HCT116 (cell line): ENCODE results near the gene KMT2B. TPM values are rescaled to one million over a fixed set of nuclear protein-coding genes. Genes with fewer than 3 reads are reported as not detected.

Source experiments
- ATAC-seq: fragments of 200-7000 bp; cut with Tn5 transposase; 2 replicates; pipeline ENCODE4 v1.9.1; 2020; ENCODE audit warnings: mild to moderate bottlenecking, moderate library complexity
- BruUV-seq: library from RNA; stranded (reverse); fragments of 400-500 nt; replicated peaks from 2 replicates; lab custom pipeline; 2021; lab: Mats Ljungman, UMichigan
- CTCF ChIA-PET: fragments of 300-600 bp; sonication (Branson Sonifier 250); formaldehyde crosslinking; loops from one replicate; lab custom pipeline; 2021; ENCODE audit warnings: antibody characterized with exemption; lab: Charles Lee
- POLR2A ChIA-PET: fragments of 300-600, 350-600 bp; sonication (Branson Sonifier 250); formaldehyde crosslinking; loops from one replicate; lab custom pipeline; 2021; ENCODE audit warnings: antibody characterized with exemption; lab: Charles Lee
- RAD21 ChIA-PET, 2 experiments: fragments of 300-600 bp; sonication (Branson Sonifier 250); formaldehyde crosslinking; loops; one replicate each; lab custom pipeline; 2023; ENCODE audit warnings: low total read pairs in 2 of 2; ENCODE audit not compliant: uncharacterized antibody in 2 of 2, unreplicated experiment in 2 of 2, low non-redundant PET in 1 of 2; lab: Charles Lee
- DNase-seq: peaks from one replicate; pipeline ENCODE4 v3.0.0-alpha.2; 2010; ENCODE audit warnings: low read depth, low spot score
- H2AFZ ChIP-seq: fragments of 200-600 bp; shearing (Covaris generic), sonication (generic); 2 replicates; pipeline ENCODE4 v1.6.1; 2017; ENCODE audit warnings: low read depth, mixed run types, mixed read lengths, antibody characterized with exemption, low read length; ENCODE audit not compliant: poor library complexity, severe bottlenecking
- H3K27ac ChIP-seq: 2 replicates; pipeline ENCODE4 v1.5.1; 2012; ENCODE audit warnings: low read depth, low read length
- H3K27me3 ChIP-seq: fragments of 200-600 bp; sonication (generic); 2 replicates; pipeline ENCODE4 v1.6.1; 2016; ENCODE audit warnings: mixed run types, low read length, mixed read lengths; ENCODE audit not compliant: insufficient read depth
- H3K36me3 ChIP-seq, 2 experiments: fragments of 200-500 bp in 1 of 2; fragments of 200-600 bp in 1 of 2; sonication (Bioruptor generic) in 1 of 2; sonication (generic) in 1 of 2; 2 replicates each; pipeline versions ENCODE4 v1.5.1 to v1.6.1; 2014 to 2016; ENCODE audit warnings: low read length in 2 of 2, inconsistent platforms in 1 of 2, mixed read lengths in 1 of 2, mixed run types in 1 of 2; ENCODE audit not compliant: insufficient read depth in 2 of 2, control insufficient read depth in 1 of 2
- H3K4me1 ChIP-seq, 2 experiments: fragments of 200-600 bp in 1 of 2; sonication (generic) in 1 of 2; 2 replicates each; pipeline versions ENCODE4 v1.5.1 to v1.6.1; 2012 to 2017; ENCODE audit warnings: low read length in 2 of 2, inconsistent platforms in 1 of 2, mild to moderate bottlenecking in 1 of 2, mixed read lengths in 1 of 2, mixed run types in 1 of 2, moderate library complexity in 1 of 2; ENCODE audit not compliant: insufficient read depth in 2 of 2, control insufficient read depth in 1 of 2
- H3K4me2 ChIP-seq: fragments of 200-600 bp; sonication (generic); 2 replicates; pipeline ENCODE4 v1.6.1; 2017; ENCODE audit warnings: mixed run types, low read length, mixed read lengths
- H3K4me3 ChIP-seq, 2 experiments: fragments of 200-600 bp in 1 of 2; sonication (generic) in 1 of 2; replicated peaks in 1 of 2; 2 replicates each; pipeline ENCODE4 v1.5.1; 2011 to 2016; ENCODE audit warnings: low read length in 2 of 2, control low read depth in 1 of 2, low read depth in 1 of 2, mild to moderate bottlenecking in 1 of 2, mixed read lengths in 1 of 2, mixed run types in 1 of 2
- H3K79me2 ChIP-seq: fragments of 200-600 bp; sonication (generic); 2 replicates; pipeline ENCODE4 v1.6.1; 2017; ENCODE audit warnings: mild to moderate bottlenecking, mixed run types, low read length, moderate library complexity, mixed read lengths; ENCODE audit not compliant: insufficient read depth
- H3K9ac ChIP-seq: fragments of 200-600 bp; sonication (generic); 2 replicates; pipeline ENCODE4 v1.6.1; 2016; ENCODE audit warnings: low read length, mixed read lengths
- H3K9me2 ChIP-seq: fragments of 200-600 bp; sonication (generic), shearing (Covaris generic); 2 replicates; pipeline ENCODE4 v1.6.1; 2017; ENCODE audit warnings: mixed run types, mild to moderate bottlenecking, moderate library complexity; ENCODE audit not compliant: insufficient read depth
- H3K9me3 ChIP-seq, 2 experiments: fragments of 200-500 bp in 1 of 2; fragments of 200-600 bp in 1 of 2; sonication (Bioruptor generic) in 1 of 2; sonication (generic) in 1 of 2; 2 replicates each; pipeline ENCODE4 v1.6.1; 2014 to 2017; ENCODE audit warnings: low read length in 2 of 2, mixed read lengths in 2 of 2, inconsistent platforms in 1 of 2, low read depth in 1 of 2, mild to moderate bottlenecking in 1 of 2, mixed run types in 1 of 2, moderate library complexity in 1 of 2; ENCODE audit not compliant: control insufficient read depth in 1 of 2, insufficient read depth in 1 of 2
- H4K20me1 ChIP-seq: fragments of 200-600 bp; sonication (generic), shearing (Covaris generic); 2 replicates; pipeline ENCODE4 v1.6.1; 2017; ENCODE audit warnings: mixed run types, mild to moderate bottlenecking, moderate library complexity; ENCODE audit not compliant: insufficient read depth
- CBX3 ChIP-seq: IDR thresholded peaks from 2 replicates; pipeline ENCODE4 v1.6.1; 2012; ENCODE audit warnings: low read depth
- CEBPB ChIP-seq: IDR thresholded peaks from 2 replicates; pipeline ENCODE4 v1.6.1; 2012; ENCODE audit warnings: low read depth
- CTCF ChIP-seq, 3 experiments: fragments of 200-600 bp in 1 of 3; sonication (generic) in 1 of 3; IDR thresholded peaks in 2 of 3; conservative IDR thresholded peaks in 1 of 3; 2 replicates each; pipeline ENCODE4 v1.5.1; 2012 to 2017; ENCODE audit warnings: low read depth in 2 of 3, low read length in 2 of 3, antibody characterized with exemption in 1 of 3, borderline replicate concordance in 1 of 3, control low read depth in 1 of 3, mild to moderate bottlenecking in 1 of 3, mixed read lengths in 1 of 3, mixed run types in 1 of 3, moderate library complexity in 1 of 3; ENCODE audit not compliant: insufficient read depth in 1 of 3
- EGR1 ChIP-seq: IDR thresholded peaks from 2 replicates; pipeline ENCODE4 v1.6.1; 2012; ENCODE audit warnings: low read depth
- JUND ChIP-seq: IDR thresholded peaks from 2 replicates; pipeline ENCODE4 v1.6.1; 2012
- MAX ChIP-seq: IDR thresholded peaks from 2 replicates; pipeline ENCODE4 v1.6.1; 2012
- POLR2A ChIP-seq: IDR thresholded peaks from 2 replicates; pipeline ENCODE4 v1.7.0; 2011; ENCODE audit warnings: borderline replicate concordance; ENCODE audit not compliant: insufficient read depth, insufficient read length; ENCODE audit errors: extremely low read depth
- POLR2AphosphoS5 ChIP-seq: IDR thresholded peaks from 2 replicates; pipeline ENCODE4 v1.6.1; 2011; ENCODE audit warnings: mild to moderate bottlenecking, low read depth, low read length, moderate library complexity
- SIN3A ChIP-seq: IDR thresholded peaks from 2 replicates; pipeline ENCODE4 v1.6.1; 2012; ENCODE audit warnings: low read depth
- SP1 ChIP-seq: IDR thresholded peaks from 2 replicates; pipeline ENCODE4 v1.6.1; 2012; ENCODE audit warnings: low read depth
- SRF ChIP-seq: IDR thresholded peaks from 2 replicates; pipeline ENCODE4 v1.6.1; 2012; ENCODE audit warnings: low read depth
- ZBTB33 ChIP-seq: IDR thresholded peaks from 2 replicates; pipeline ENCODE4 v1.6.1; 2011; ENCODE audit warnings: mild to moderate bottlenecking, low read length, moderate library complexity; ENCODE audit not compliant: insufficient replicate concordance; ENCODE audit errors: extremely low read depth
- intact Hi-C: fragments of 100-400 bp; cut with micrococcal nuclease; formaldehyde crosslinking; loops from 2 replicates; pipeline ENCODE4 v1.10.0; 2022
- total RNA-seq: library from RNA; stranded (reverse); gene quantifications from one replicate; pipeline ENCODE4 v1.2.1, GENCODE V29; 2021; ENCODE audit not compliant: unreplicated experiment

Gene KMT2B
- total RNA-seq, 1 experiment from 2014 or later = 29.9 TPM

DNA sequence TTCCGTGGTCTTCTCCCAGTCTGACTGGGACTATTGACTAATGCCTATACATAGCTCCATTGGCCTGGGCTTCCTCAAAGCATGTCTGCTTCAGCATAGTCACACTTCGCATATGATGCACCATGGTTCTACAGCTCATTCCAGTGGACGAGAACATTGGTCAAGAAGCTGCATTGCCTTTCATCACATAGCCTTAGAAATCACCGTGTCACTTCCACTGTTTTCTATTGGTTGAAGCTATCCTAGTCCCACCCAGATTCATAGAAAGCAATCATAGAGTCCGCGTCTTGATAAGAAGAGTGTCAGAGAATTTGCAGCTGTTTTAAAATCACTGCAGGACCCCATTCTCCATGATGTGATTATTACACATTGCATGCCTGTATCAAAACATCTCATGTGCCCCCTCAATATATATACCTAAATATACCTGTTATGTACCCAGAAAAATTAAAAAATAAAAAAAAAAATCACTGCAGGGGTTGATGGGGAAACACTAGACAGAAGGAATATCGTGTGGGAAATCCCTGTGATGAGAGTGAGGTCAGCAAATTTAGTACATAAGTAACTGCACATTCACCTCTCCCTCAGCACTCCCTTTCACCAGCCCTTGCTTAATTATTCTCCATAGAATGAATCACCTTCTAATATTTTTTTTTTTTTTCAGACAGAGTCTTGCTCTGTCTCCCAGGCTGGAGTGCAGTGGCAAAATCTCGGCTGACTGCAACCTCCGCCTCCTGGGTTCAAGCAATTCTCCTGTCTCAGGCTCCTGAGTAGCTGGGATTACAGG, 55.4 kb downstream of the KMT2B start:
- Histone ChIP-seq H3K4me2 (no peak overlapping the region), H3K27me3 (no peaks in the 10 kb centered on the region), H3K27ac (no peak overlapping the region), H3K4me1 (peaks cover 9 to 16% of the 10 kb centered on the region in 2 experiments; a peak in 3 of 4 replicates), H4K20me1 (no peaks in the 10 kb centered on the region), H3K9me2 (no peaks in the 10 kb centered on the region), H2AFZ (no peak overlapping the region), H3K9me3 (no peaks in the 10 kb centered on the region), H3K36me3 (peaks cover 0 to 2% of the 10 kb centered on the region in 2 experiments; a peak in 1 of 4 replicates), H3K9ac (no peak overlapping the region), H3K4me3 (no peak overlapping the region), H3K79me2 (0 out of 2 replicates have a peak, but pooled peaks cover 3% of the 10 kb centered on the region)
- RAD21 ChIA-PET = no interaction called here
- intact Hi-C loops = no loop called here
- CTCF ChIA-PET = no interaction called here
- POLR2A ChIA-PET = interaction anchor here (1.1 kb wide), 1 partner anchor 11 kb away, joined by 3 read pairs; no protein-coding TSS in a partner anchor
- DNase-seq (no peak), ATAC-seq (no peak)
- TF ChIP-seq SP1 (no peak), MAX (no peak), CBX3 (no peak), EGR1 (no peak), SIN3A (no peak), CTCF (IDR thresholded peaks at IDR 0.05 in 2 of 3, conservative IDR thresholded peaks at IDR 0.05 in 1 of 3; ENCODE audit: borderline replicate concordance in 1 of 3, insufficient read depth in 1 of 3, low read depth in 2 of 3, low read length in 2 of 3) (no peak), JUND (no peak), ZBTB33 (no peak), POLR2A (no peak), SRF (no peak), CEBPB (no peak), POLR2AphosphoS5 (no peak)
- BruUV-seq = no TSS peak
